ENCODE results near the gene EVA1C. TPM values are rescaled to one million over a fixed set of nuclear protein-coding genes. Genes with fewer than 3 reads are reported as not detected.

The EVA1C gene
- total and polyA plus RNA-seq, 9 of the 15 experiments (the other 6 are each of a cell fraction or from before 2014, with no cell fraction given): 0.22 TPM; not detected in 8

GRCh38 chr21:32377991-32378390 is 34.5 kb upstream of the EVA1C start:
- intact Hi-C loops (cut with micrococcal nuclease): no loop called here
- Histone ChIP-seq H3K79me2 (ENCODE audit: control insufficient read depth, insufficient read depth, low read length) (peaks cover 18% of the 10 kb centered on the region; the same call in 2 of the 3 replicates), H3K4me2 (ENCODE audit: insufficient read depth, low read length) (no peak overlapping the region), H4K20me1 (replicated peaks; ENCODE audit: control insufficient read depth, insufficient read depth, low read length) (no peaks in the 10 kb centered on the region; the same call in 1 of the 2 replicates), H3K9me1 (ENCODE audit: control insufficient read depth, insufficient read depth, low read length) (no peaks in the 10 kb centered on the region), H2AFZ (ENCODE audit: low read depth, low read length) (no peak overlapping the region), H3K27ac (ENCODE audit: extremely low read depth, low read depth, low read length) (no peak overlapping the region), H3K9ac (ENCODE audit: insufficient read depth in 1 of 2, low read depth in 2 of 2, low read length in 2 of 2) (no peak overlapping the region), H3K4me3 (no peak overlapping the region), H3K4me1 (replicated peaks in 1 of 2; ENCODE audit: control insufficient read depth in 2 of 2, insufficient read depth in 2 of 2, low read length in 2 of 2) (no peaks in the 10 kb centered on the region), H3K36me3 (ENCODE audit: control insufficient read depth, insufficient read depth, low read length) (peaks cover 100% of the 10 kb centered on the region), H3K27me3 (ENCODE audit: control insufficient read depth in 2 of 2, insufficient read depth in 2 of 2, low read length in 2 of 2) (no peaks in the 10 kb centered on the region), H3K9me3 (replicated peaks; ENCODE audit: control insufficient read depth, insufficient read depth, low read depth, low read length) (no peaks in the 10 kb centered on the region)
- POLR2A ChIA-PET: no interaction called here
- CTCF ChIA-PET (ENCODE audit: low intra/inter-chr PET ratio): no interaction called here
- no peak for FAIRE-seq
- 76% methylated on average over 7 of the region's 7 CpGs for WGBS (ENCODE audit: insufficient coverage, low coverage, missing lambda C conversion rate)
- in situ Hi-C loops (cut with MboI): no loop called here
- no peak for ATAC-seq
- no TSS peak for BruUV-seq (replicated peaks)
- no peak for DNase-seq (ENCODE audit: extremely low read depth in 1 of 4, low spot score in 3 of 4)
- no peak for TF ChIP-seq TAF7 (tag; IDR thresholded peaks at IDR 0.05)
- TF ChIP-seq FOXM1 (IDR thresholded peaks at IDR 0.05; ENCODE audit: low read depth): no peak
- no peak for TF ChIP-seq FOXM1 (CRISPR knock-in tag; IDR thresholded peaks at IDR 0.05; ENCODE audit: low read depth)
- TF ChIP-seq LEF1 (IDR thresholded peaks at IDR 0.05): no peak
- TF ChIP-seq RBFOX2 (IDR thresholded peaks at IDR 0.05; ENCODE audit: low read depth, low read length): no peak
- TF ChIP-seq SMAD4 (CRISPR knock-in tag; conservative IDR thresholded peaks at IDR 0.05): no peak
- TF ChIP-seq HDAC8 (tag; IDR thresholded peaks at IDR 0.05): no peak
- TF ChIP-seq IFI16 (CRISPR knock-in tag; IDR thresholded peaks at IDR 0.05): no peak
- no peak for TF ChIP-seq E2F6 (IDR thresholded peaks at IDR 0.05; ENCODE audit: borderline replicate concordance in 1 of 2, extremely low read depth in 1 of 2, insufficient read depth in 1 of 2, insufficient read length in 1 of 2, low read depth in 1 of 2, low read length in 1 of 2, poor library complexity in 1 of 2, severe bottlenecking in 1 of 2)
- no peak for TF ChIP-seq RERE (CRISPR knock-in tag; IDR thresholded peaks at IDR 0.05; ENCODE audit: borderline replicate concordance)
- no peak for TF ChIP-seq C11orf30 (IDR thresholded peaks at IDR 0.05; ENCODE audit: low read depth)
- TF ChIP-seq MITF (IDR thresholded peaks at IDR 0.05): no peak
- no peak for TF ChIP-seq ATF4 (CRISPR knock-in tag; IDR thresholded peaks at IDR 0.05)
